Upper lobe of left lung (tissue), 6 donors: ENCODE results near the gene DCAF6. TPM values are rescaled to one million over a fixed set of nuclear protein-coding genes. Genes with fewer than 3 reads are reported as not detected.

ENCODE experiments used
- ATAC-seq, 2 donors: fragments of 200-7000 bp; cut with Tn5 transposase; one replicate each; pipeline ENCODE4 v1.9.1; 2022; ENCODE audit warnings: mild to moderate bottlenecking in 2 of 2, moderate library complexity in 2 of 2; ENCODE audit not compliant: low FRiP score in 2 of 2
- DNase-seq, 2 donors: peaks; one replicate each; pipeline ENCODE4 v3.0.0-alpha.2; 2019 to 2020
- H3K27ac ChIP-seq, 4 donors: fragments of 200-600 bp; sonication (generic); one replicate each; pipeline ENCODE4 v1.5.1; 2016 to 2019
- H3K27me3 ChIP-seq, 4 donors: fragments of 200-600 bp; sonication (generic); one replicate each; pipeline ENCODE4 v1.5.1; 2017 to 2019
- H3K36me3 ChIP-seq, 4 donors: fragments of 200-600 bp; sonication (generic); one replicate each; pipeline ENCODE4 v1.5.1; 2016 to 2019
- H3K4me1 ChIP-seq, 4 donors: fragments of 200-600 bp; sonication (generic); one replicate each; pipeline ENCODE4 v1.5.1; 2018 to 2019
- H3K4me3 ChIP-seq, 4 donors: fragments of 200-600 bp; sonication (generic); one replicate each; pipeline ENCODE4 v1.5.1; 2017 to 2019; ENCODE audit warnings: mild to moderate bottlenecking in 2 of 4, moderate library complexity in 1 of 4
- H3K9me3 ChIP-seq, 4 donors: fragments of 200-600 bp; sonication (generic); one replicate each; pipeline ENCODE4 v1.5.1; 2018 to 2019
- EP300 ChIP-seq, 4 donors: sonication (generic); formaldehyde crosslinking; IDR thresholded peaks; one replicate each; pipeline ENCODE4 v1.5.1; 2017; ENCODE audit warnings: antibody characterized with exemption in 4 of 4, control low read depth in 2 of 4
- POLR2A ChIP-seq, 4 donors: fragments of 450-650 bp; IDR thresholded peaks; one replicate each; pipeline ENCODE4 v1.5.1; 2016 to 2017; ENCODE audit warnings: antibody characterized with exemption in 4 of 4, mild to moderate bottlenecking in 2 of 4
- POLR2AphosphoS5 ChIP-seq, 2 donors: sonication (generic); formaldehyde crosslinking; IDR thresholded peaks; one replicate each; pipeline ENCODE4 v1.5.1; 2017; ENCODE audit warnings: antibody characterized with exemption in 2 of 2
- WGBS, 2 donors: methylation state at CpG; one replicate each; pipeline ENCODE4 v1.1.5; 2017 to 2018; 5-methylcytosine and 5-hydroxymethylcytosine counted together
- total RNA-seq, 6 donors: library from RNA; depleted of rRNA in 4 of 6; stranded (reverse); fragments of >200 nt in 4 of 6; gene quantifications; one replicate each; pipeline versions ENCODE4 v1.1.0 to v1.2.1, GENCODE V29; 2016 to 2021
- TF ChIP-seq, protein P1 (sequence below), 6 experiments: fragments of 450-650 bp in 4 of 6; fragments of 200-600 bp in 2 of 6; sonication (generic) in 2 of 6; IDR thresholded peaks; one replicate each; pipeline ENCODE4 v1.5.1; 2016 to 2019; ENCODE audit warnings: antibody characterized with exemption in 6 of 6
- donor health status: DM: no; HTN: no; CAD: no; lungs with moderate emphysema.
- donor health status: DM: no; HTN: yes; CAD: no; lungs with severe emphysema.

Gene DCAF6
- total RNA-seq, 6 donors from 2014 or later: 37.5 to 110 (median 55.5) TPM

DNA sequence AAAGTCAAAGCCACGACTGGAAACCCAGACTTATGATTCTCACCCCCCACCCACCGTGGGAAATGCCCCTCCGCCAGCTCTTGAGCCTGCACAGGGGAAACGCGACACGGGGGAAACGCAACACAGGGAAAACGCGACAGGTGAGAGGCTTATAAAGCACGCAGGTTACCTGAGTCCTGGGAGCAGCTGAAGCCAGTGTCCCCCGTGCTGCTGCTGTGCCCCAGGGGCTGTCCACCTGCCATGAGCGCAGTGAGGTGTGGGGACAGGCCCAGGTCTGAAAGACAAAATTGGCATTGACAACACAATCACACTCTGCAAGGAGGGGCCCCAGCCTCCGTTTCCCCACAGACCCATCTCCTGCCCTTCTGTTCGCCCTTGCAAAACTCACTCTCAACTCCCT lies 153.9 kb downstream of the DCAF6 start:
- Histone ChIP-seq H3K4me1 (peaks cover 0 to 1% (median 0%) of the 10 kb centered on the region in 4 donors), H3K27ac (no peak overlapping the region), H3K9me3 (no peaks in the 10 kb centered on the region), H3K36me3 (peaks cover 0 to 12% (median 0%) of the 10 kb centered on the region in 4 donors), H3K27me3 (no peaks in the 10 kb centered on the region), H3K4me3 (no peak overlapping the region)
- WGBS, 2 donors: 88 to 90% methylated on average over 14 of the region's 14 CpGs
- ATAC-seq (no peak), DNase-seq (no peak)
- no peak for TF ChIP-seq EP300 (IDR thresholded peaks at IDR 0.05)
- TF ChIP-seq, protein P1, sequence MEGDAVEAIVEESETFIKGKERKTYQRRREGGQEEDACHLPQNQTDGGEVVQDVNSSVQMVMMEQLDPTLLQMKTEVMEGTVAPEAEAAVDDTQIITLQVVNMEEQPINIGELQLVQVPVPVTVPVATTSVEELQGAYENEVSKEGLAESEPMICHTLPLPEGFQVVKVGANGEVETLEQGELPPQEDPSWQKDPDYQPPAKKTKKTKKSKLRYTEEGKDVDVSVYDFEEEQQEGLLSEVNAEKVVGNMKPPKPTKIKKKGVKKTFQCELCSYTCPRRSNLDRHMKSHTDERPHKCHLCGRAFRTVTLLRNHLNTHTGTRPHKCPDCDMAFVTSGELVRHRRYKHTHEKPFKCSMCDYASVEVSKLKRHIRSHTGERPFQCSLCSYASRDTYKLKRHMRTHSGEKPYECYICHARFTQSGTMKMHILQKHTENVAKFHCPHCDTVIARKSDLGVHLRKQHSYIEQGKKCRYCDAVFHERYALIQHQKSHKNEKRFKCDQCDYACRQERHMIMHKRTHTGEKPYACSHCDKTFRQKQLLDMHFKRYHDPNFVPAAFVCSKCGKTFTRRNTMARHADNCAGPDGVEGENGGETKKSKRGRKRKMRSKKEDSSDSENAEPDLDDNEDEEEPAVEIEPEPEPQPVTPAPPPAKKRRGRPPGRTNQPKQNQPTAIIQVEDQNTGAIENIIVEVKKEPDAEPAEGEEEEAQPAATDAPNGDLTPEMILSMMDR (IDR thresholded peaks at IDR 0.05): no peak
- TF ChIP-seq POLR2AphosphoS5 (IDR thresholded peaks at IDR 0.05): no peak
- no peak for TF ChIP-seq POLR2A (IDR thresholded peaks at IDR 0.05)

DNA sequence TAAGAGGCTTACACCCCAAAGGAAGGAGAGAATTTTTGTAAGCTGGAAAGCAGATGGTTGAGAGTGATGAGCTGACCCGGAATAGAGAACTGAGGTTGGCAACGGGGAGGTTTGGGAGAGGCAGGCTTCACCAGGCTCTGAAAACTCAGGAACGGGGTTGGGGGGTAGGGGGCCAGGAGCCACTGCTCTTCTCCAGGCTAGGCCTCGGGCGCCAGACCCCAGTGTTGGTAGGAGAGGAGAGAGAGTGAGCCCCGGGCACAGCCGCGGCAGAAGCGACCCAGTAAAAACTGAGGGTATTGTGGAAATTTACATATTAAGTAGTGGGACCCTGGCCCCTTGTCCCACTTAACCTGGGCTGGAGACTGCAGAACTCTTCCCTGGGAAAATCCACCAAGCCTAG lies 154.6 kb downstream of the DCAF6 start:
- TF ChIP-seq, protein P1 (IDR thresholded peaks at IDR 0.05): no peak
- TF ChIP-seq EP300 (IDR thresholded peaks at IDR 0.05) (no peak), POLR2A (IDR thresholded peaks at IDR 0.05) (no peak), POLR2AphosphoS5 (IDR thresholded peaks at IDR 0.05) (no peak)
- no peak overlapping the region for H3K27ac ChIP-seq
- WGBS, 2 donors: 95 to 97% methylated on average over 9 of the region's 9 CpGs
- ATAC-seq (no peak), DNase-seq (no peak)
- no peaks in the 10 kb centered on the region for H3K9me3 ChIP-seq
- H3K27me3 ChIP-seq: no peaks in the 10 kb centered on the region
- H3K4me3 ChIP-seq: no peak overlapping the region
- H3K4me1 ChIP-seq: no peaks in the 10 kb centered on the region
- peaks cover 0 to 12% (median 0%) of the 10 kb centered on the region in 4 donors for H3K36me3 ChIP-seq

DNA sequence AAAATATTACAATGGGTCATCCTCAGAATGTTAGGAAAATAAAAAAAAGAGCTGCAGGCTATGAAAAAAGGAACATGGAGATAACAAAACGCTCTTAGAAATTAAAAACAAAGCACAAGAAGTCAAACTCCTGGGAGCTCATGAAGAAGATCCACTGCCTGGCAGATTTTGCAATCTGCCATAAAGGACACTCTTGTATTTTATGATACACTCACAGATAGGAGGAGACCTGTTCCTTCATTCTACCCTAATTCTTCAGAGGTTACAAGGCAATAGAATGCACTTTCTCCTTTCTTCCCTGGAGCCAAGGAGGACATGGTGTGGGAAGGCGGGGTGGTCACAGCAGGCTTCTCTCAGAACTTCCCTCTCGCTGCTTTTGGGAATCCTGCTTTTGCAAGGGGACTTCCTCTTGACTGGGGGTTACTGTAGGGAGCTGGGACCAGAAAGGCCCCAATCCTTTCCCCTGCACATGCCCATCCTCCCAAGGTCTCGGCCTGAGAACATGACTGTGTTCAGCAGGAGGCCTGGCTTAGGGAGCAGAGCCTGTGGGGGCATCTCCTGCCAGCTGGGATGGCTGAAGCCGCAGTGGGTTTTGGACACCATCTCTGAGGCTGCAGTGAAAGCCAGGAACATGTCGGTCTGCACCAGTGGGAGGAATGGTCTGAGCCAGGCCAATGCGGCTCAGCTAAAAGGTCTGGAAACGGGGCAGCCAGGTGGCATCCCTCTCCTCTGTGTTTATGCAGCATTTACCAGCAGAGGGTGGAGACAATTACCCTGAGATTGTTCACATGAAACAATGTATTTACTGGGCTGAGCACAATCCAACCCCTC lies 155.5 kb downstream of the DCAF6 start:
- Histone ChIP-seq H3K9me3 (no peaks in the 10 kb centered on the region), H3K27me3 (no peaks in the 10 kb centered on the region), H3K4me1 (no peaks in the 10 kb centered on the region), H3K36me3 (peaks cover 0 to 19% (median 1%) of the 10 kb centered on the region in 4 donors), H3K27ac (no peak overlapping the region), H3K4me3 (no peak overlapping the region)
- TF ChIP-seq POLR2AphosphoS5 (IDR thresholded peaks at IDR 0.05) (no peak), POLR2A (IDR thresholded peaks at IDR 0.05) (no peak), EP300 (IDR thresholded peaks at IDR 0.05) (no peak)
- TF ChIP-seq, protein P1 (IDR thresholded peaks at IDR 0.05): no peak
- WGBS, 2 donors: 67 to 83% methylated on average over 7 to 8 of the region's 8 CpGs
- DNase-seq (no peak), ATAC-seq (no peak)

GRCh38 chr1:168092566-168093355 lies 156.3 kb downstream of the DCAF6 start:
- ATAC-seq (no peak), DNase-seq (no peak)
- peaks cover 0 to 12% (median 1%) of the 10 kb centered on the region in 4 donors for H3K36me3 ChIP-seq
- no peak overlapping the region for H3K4me3 ChIP-seq
- TF ChIP-seq POLR2A (IDR thresholded peaks at IDR 0.05) (no peak), POLR2AphosphoS5 (IDR thresholded peaks at IDR 0.05) (no peak), EP300 (IDR thresholded peaks at IDR 0.05) (no peak)
- TF ChIP-seq, protein P1 (IDR thresholded peaks at IDR 0.05): no peak
- H3K9me3 ChIP-seq: no peaks in the 10 kb centered on the region
- WGBS, 2 donors: 79 to 85% methylated on average over 9 to 16 of the region's 16 CpGs
- no peaks in the 10 kb centered on the region for H3K27me3 ChIP-seq
- no peak overlapping the region for H3K27ac ChIP-seq
- H3K4me1 ChIP-seq: no peaks in the 10 kb centered on the region
